Natural killer cell (primary cell): ENCODE data around the gene SAMD5. TPM values are rescaled to one million over a fixed set of nuclear protein-coding genes. Genes with fewer than 3 reads are reported as not detected.

Experiments
- ATAC-seq, 3 donors: fragments of 150-1000 bp in 2 of 3; fragments of 200-7000 bp in 1 of 3; cut with Tn5 transposase; 1 replicate in 1 of 3; 2 replicates in 2 of 3; pipeline ENCODE4 v1.10.0; 2021; ENCODE audit warnings: mild to moderate bottlenecking in 2 of 3, moderate library complexity in 2 of 3
- DNase-seq, 2 donors: peaks; one replicate each; pipeline versions ENCODE4 v3.0.0 to v3.0.0-alpha.2; 2013 to 2021; ENCODE audit warnings: mixed read lengths in 1 of 2
- H3K27ac ChIP-seq: one replicate; pipeline ENCODE4 v1.5.1; 2013; ENCODE audit warnings: mild to moderate bottlenecking, low read length
- H3K27me3 ChIP-seq: one replicate; pipeline ENCODE4 v1.6.1; 2013; ENCODE audit warnings: low read length; ENCODE audit not compliant: control insufficient read depth, insufficient read depth
- H3K36me3 ChIP-seq: one replicate; pipeline ENCODE4 v1.6.1; 2013; ENCODE audit warnings: low read length; ENCODE audit not compliant: control insufficient read depth, insufficient read depth
- H3K4me1 ChIP-seq: one replicate; pipeline ENCODE4 v1.6.1; 2013; ENCODE audit warnings: low read length; ENCODE audit not compliant: control insufficient read depth, insufficient read depth
- H3K4me3 ChIP-seq: one replicate; pipeline ENCODE4 v1.5.1; 2013; ENCODE audit warnings: low read length
- H3K9me3 ChIP-seq: one replicate; pipeline ENCODE4 v1.6.1; 2013; ENCODE audit warnings: low read length; ENCODE audit not compliant: control insufficient read depth, insufficient read depth
- H3K27ac Mint-ChIP-seq, 2 donors: one replicate each; pipeline ENCODE4 v1.8.0; 2022; ENCODE audit warnings: mild to moderate bottlenecking in 2 of 2, mixed read lengths in 2 of 2, moderate library complexity in 1 of 2
- H3K27me3 Mint-ChIP-seq, 2 donors: one replicate each; pipeline ENCODE4 v1.8.0; 2022; ENCODE audit warnings: low read depth in 2 of 2, mixed read lengths in 2 of 2
- H3K36me3 Mint-ChIP-seq: one replicate; pipeline ENCODE4 v1.8.0; 2022; ENCODE audit warnings: mixed read lengths
- H3K4me1 Mint-ChIP-seq, 2 donors: one replicate each; pipeline ENCODE4 v1.8.0; 2022; ENCODE audit warnings: mixed read lengths in 2 of 2
- H3K4me3 Mint-ChIP-seq: one replicate; pipeline ENCODE4 v1.8.0; 2022; ENCODE audit warnings: mild to moderate bottlenecking, moderate library complexity, mixed read lengths
- H3K9me3 Mint-ChIP-seq, 2 donors: one replicate each; pipeline ENCODE4 v1.8.0; 2022; ENCODE audit warnings: mixed read lengths in 2 of 2
- WGBS: methylation state at CpG from one replicate; pipeline ENCODE4 v1.1.7; 2013; ENCODE audit warnings: missing lambda C conversion rate; ENCODE audit not compliant: insufficient coverage; 5-methylcytosine and 5-hydroxymethylcytosine counted together
- intact Hi-C: fragments of 100-400 bp; cut with micrococcal nuclease; formaldehyde crosslinking; loops from one replicate; pipeline ENCODE4 v1.14.2; 2022
- total RNA-seq, 4 donors: library from RNA; stranded (reverse); fragments of 120-200 nt in 1 of 4; gene quantifications; one replicate each; pipeline versions ENCODE4 v1.2.3 to v1.2.4, GENCODE V29; 2013 to 2022
- TF ChIP-seq, protein P1 (sequence below): fragments of 200-600 bp; IDR thresholded peaks from one replicate; pipeline ENCODE4 v1.8.0; 2022; ENCODE audit warnings: antibody characterized with exemption

Gene SAMD5
- total RNA-seq, 3 donors from 2014 or later (not counting 1 experiment from before 2014, with no cell fraction given), result not detected

DNA sequence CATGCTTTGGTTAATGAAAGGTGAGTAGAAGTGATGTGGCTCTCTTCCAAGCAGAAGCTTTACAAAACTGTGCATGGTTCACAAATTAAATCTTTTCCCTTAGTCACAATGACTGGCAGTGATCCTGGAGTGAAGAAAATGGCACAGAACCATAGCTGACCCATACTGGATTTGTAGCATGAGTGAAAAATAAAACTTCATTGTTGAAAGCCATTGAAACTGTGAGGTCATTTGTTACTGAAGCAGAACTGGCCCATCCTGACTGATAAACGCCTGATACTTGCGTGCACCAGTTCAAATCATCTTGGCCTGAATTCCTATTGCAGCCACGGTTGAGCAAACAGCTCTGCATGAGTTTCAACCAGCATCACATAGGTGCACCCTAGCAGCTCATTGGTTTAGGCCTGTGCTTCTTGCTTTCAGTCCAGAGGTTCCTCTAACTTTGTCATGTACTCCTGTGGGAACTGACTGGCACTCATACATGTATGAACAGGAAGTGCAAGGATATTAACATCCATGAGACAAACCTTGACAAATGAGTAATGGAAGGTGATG is 40.5 kb downstream of the SAMD5 start:
- intact Hi-C loops, result no loop called here
- TF ChIP-seq, protein P1, sequence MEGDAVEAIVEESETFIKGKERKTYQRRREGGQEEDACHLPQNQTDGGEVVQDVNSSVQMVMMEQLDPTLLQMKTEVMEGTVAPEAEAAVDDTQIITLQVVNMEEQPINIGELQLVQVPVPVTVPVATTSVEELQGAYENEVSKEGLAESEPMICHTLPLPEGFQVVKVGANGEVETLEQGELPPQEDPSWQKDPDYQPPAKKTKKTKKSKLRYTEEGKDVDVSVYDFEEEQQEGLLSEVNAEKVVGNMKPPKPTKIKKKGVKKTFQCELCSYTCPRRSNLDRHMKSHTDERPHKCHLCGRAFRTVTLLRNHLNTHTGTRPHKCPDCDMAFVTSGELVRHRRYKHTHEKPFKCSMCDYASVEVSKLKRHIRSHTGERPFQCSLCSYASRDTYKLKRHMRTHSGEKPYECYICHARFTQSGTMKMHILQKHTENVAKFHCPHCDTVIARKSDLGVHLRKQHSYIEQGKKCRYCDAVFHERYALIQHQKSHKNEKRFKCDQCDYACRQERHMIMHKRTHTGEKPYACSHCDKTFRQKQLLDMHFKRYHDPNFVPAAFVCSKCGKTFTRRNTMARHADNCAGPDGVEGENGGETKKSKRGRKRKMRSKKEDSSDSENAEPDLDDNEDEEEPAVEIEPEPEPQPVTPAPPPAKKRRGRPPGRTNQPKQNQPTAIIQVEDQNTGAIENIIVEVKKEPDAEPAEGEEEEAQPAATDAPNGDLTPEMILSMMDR, result no peak
- Mint-ChIP-seq H3K9me3 (peaks cover 0 to 2% of the 10 kb centered on the region in 2 donors), H3K36me3 (no peaks in the 10 kb centered on the region), H3K4me3 (no peak overlapping the region), H3K27me3 (no peaks in the 10 kb centered on the region), H3K27ac (no peak overlapping the region), H3K4me1 (no peaks in the 10 kb centered on the region)
- ATAC-seq (no peak), DNase-seq (no peak)
- Histone ChIP-seq H3K4me1 (no peaks in the 10 kb centered on the region), H3K4me3 (no peak overlapping the region), H3K36me3 (no peaks in the 10 kb centered on the region), H3K9me3 (no peaks in the 10 kb centered on the region), H3K27me3 (no peaks in the 10 kb centered on the region), H3K27ac (no peak overlapping the region)
- WGBS, result 89% methylated on average over 3 of the region's 3 CpGs

DNA sequence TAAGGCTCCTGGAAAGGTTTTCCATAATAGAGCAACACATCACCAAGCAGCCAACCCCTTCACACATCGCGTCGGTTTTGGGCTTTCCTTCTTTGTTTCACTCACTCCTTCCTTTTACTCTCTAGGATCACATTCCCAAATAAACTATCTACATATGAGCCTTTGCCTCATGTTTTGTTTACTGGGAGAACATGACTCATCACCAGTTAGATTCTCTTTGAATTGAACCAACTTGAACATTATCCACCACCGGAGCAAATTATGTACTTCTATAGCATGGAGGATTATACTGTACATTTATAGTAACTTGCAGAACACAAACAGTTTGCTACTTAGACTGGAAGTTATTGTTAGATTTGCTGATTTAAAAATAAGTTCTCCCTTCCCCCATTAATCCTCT is 41.0 kb downstream of the SAMD5 start:
- ATAC-seq (no peak), DNase-seq (no peak)
- no peak overlapping the region for H3K4me3 Mint-ChIP-seq
- Histone ChIP-seq H3K27me3 (no peaks in the 10 kb centered on the region), H3K4me1 (no peaks in the 10 kb centered on the region), H3K27ac (no peak overlapping the region), H3K36me3 (no peaks in the 10 kb centered on the region), H3K9me3 (no peaks in the 10 kb centered on the region), H3K4me3 (no peak overlapping the region)
- H3K27ac Mint-ChIP-seq, result no peak overlapping the region
- no peaks in the 10 kb centered on the region for H3K27me3 Mint-ChIP-seq
- WGBS, result 91% methylated on average over 3 of the region's 4 CpGs
- H3K9me3 Mint-ChIP-seq, result peaks cover 0 to 2% of the 10 kb centered on the region in 2 donors
- no peaks in the 10 kb centered on the region for H3K36me3 Mint-ChIP-seq
- intact Hi-C loops, result no loop called here
- TF ChIP-seq, protein P1, result no peak
- no peaks in the 10 kb centered on the region for H3K4me1 Mint-ChIP-seq

DNA sequence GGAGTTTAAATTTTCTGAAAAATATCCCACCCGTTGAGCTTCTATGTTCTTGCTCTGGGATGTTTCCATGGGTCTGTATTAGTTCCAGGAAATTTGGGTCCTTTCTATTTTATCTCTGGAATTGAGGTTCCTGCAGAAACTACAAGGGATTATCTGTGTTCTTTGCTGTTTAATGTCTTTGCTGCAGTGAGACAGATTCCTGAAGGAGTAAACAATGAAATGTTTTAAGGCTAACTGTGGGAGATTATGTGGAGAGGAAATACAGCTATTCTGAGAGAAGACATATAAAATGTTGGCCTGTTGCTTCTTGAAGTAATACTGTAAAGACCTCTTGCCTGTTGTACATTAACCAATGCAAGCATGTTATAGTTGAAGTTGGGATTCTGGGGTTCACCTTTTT is 43.5 kb downstream of the SAMD5 start:
- no peaks in the 10 kb centered on the region for H3K27me3 Mint-ChIP-seq
- no peaks in the 10 kb centered on the region for H3K9me3 ChIP-seq
- no peaks in the 10 kb centered on the region for H3K4me1 Mint-ChIP-seq
- no peaks in the 10 kb centered on the region for H3K27me3 ChIP-seq
- no peaks in the 10 kb centered on the region for H3K36me3 ChIP-seq
- no peaks in the 10 kb centered on the region for H3K36me3 Mint-ChIP-seq
- H3K27ac ChIP-seq, result no peak overlapping the region
- WGBS, result 100% methylated on average over 1 of the region's 1 CpG
- intact Hi-C loops, result no loop called here
- DNase-seq (no peak), ATAC-seq (no peak)
- no peaks in the 10 kb centered on the region for H3K4me1 ChIP-seq
- TF ChIP-seq, protein P1, result no peak
- H3K4me3 Mint-ChIP-seq, result no peak overlapping the region
- no peak overlapping the region for H3K4me3 ChIP-seq
- H3K27ac Mint-ChIP-seq, result no peak overlapping the region
- peaks cover 0 to 2% of the 10 kb centered on the region in 2 donors for H3K9me3 Mint-ChIP-seq

DNA sequence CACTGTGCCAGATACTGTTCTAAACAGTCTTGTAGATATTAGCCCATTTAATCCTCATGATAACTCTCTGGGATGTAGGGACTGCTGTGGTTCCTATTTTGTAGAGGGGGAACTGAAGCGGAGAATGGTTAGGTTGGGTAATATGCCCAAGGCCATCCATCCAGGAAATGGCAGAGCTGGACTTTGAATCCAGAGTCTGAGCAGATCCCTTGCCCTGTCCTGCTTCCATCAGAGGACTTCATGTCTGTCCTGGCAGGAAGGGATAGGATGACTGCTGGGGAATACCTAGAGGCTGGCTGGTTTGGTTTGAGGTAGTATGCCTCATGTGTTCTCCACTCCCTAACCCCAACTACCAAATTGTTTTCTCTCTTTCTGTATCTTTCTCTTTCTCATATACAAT is 44.6 kb downstream of the SAMD5 start:
- Histone ChIP-seq H3K4me3 (no peak overlapping the region), H3K4me1 (no peaks in the 10 kb centered on the region), H3K27me3 (no peaks in the 10 kb centered on the region), H3K9me3 (no peaks in the 10 kb centered on the region), H3K27ac (no peak overlapping the region), H3K36me3 (no peaks in the 10 kb centered on the region)
- Mint-ChIP-seq H3K36me3 (no peaks in the 10 kb centered on the region), H3K27me3 (no peaks in the 10 kb centered on the region), H3K9me3 (peaks cover 0 to 2% of the 10 kb centered on the region in 2 donors), H3K4me3 (no peak overlapping the region), H3K4me1 (no peaks in the 10 kb centered on the region), H3K27ac (no peak overlapping the region)
- TF ChIP-seq, protein P1, result no peak
- intact Hi-C loops, result no loop called here
- ATAC-seq (no peak), DNase-seq (no peak)
- WGBS, result 90% methylated on average over 1 of the region's 1 CpG
